ENCODE measurements around the gene TAS2R50. TPM values are rescaled to one million over a fixed set of nuclear protein-coding genes. Genes with fewer than 3 reads are reported as not detected.

Gene TAS2R50
- total RNA-seq, 1 donor from 2014 or later, result 2.1 TPM

DNA sequence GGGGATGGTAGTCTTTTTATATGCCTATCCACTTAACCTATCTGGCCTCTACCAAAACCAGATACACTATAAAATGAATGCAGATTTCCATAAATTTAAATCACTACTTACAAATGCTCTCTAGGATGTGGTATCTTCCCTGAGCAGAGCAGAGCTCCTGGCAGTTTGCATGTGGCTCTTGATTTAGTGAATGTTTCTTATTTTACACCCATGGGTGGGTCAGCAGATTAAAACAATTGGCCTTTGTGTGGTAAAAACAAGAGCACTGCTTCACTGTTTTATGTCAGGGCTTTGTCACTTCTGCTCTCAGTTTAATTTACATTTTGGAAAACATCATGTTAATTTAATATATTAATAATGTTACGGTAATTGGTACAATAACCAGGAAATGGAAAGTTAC, 30.2 kb upstream of the TAS2R50 start:
- TF ChIP-seq, protein P1, sequence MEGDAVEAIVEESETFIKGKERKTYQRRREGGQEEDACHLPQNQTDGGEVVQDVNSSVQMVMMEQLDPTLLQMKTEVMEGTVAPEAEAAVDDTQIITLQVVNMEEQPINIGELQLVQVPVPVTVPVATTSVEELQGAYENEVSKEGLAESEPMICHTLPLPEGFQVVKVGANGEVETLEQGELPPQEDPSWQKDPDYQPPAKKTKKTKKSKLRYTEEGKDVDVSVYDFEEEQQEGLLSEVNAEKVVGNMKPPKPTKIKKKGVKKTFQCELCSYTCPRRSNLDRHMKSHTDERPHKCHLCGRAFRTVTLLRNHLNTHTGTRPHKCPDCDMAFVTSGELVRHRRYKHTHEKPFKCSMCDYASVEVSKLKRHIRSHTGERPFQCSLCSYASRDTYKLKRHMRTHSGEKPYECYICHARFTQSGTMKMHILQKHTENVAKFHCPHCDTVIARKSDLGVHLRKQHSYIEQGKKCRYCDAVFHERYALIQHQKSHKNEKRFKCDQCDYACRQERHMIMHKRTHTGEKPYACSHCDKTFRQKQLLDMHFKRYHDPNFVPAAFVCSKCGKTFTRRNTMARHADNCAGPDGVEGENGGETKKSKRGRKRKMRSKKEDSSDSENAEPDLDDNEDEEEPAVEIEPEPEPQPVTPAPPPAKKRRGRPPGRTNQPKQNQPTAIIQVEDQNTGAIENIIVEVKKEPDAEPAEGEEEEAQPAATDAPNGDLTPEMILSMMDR (IDR thresholded peaks at IDR 0.05; ENCODE audit: insufficient read depth, low read length, severe bottlenecking), result no peak
- FAIRE-seq (no peak), DNase-seq (ENCODE audit: low read depth) (no peak)
- no peak overlapping the region for H3K4me3 ChIP-seq (ENCODE audit: low read depth, low read length)
- H3K36me3 ChIP-seq (ENCODE audit: control insufficient read depth, insufficient read depth, low read length), result no peaks in the 10 kb centered on the region
- no peaks in the 10 kb centered on the region for H3K27me3 ChIP-seq (ENCODE audit: control insufficient read depth, insufficient read depth, low read length)

DNA sequence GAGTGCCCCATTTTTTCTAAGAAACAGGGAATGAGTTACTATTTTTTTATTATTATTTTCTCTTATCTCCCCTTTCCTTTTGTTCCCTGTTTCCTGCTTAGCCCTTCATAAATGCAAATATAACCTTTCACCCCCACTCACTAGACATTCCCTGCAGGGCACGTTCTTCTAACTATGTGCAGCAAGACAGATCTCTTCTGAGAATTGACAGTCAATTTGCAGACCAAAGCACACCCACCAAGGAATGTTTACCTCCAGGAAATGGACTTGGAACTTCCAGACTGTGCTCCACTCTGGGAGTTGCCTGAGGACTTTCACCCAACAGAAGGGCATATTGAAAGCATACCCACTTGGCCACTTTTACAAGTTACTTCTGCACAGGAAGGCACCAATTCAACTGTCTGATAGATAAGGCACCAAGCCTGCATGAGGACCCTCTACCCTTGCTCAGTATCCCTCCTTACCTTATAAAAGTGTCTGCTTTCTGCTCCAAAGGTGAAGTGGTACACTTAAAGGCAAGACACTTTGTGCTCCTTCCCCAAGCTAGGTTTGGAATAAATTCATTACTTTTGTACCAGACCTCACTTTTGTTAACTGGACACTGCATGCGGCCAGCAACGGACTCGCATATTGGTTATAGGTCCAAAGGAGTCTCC, 29.2 kb upstream of the TAS2R50 start:
- no peaks in the 10 kb centered on the region for H3K36me3 ChIP-seq (ENCODE audit: control insufficient read depth, insufficient read depth, low read length)
- DNase-seq (ENCODE audit: low read depth) (no peak), FAIRE-seq (no peak)

DNA sequence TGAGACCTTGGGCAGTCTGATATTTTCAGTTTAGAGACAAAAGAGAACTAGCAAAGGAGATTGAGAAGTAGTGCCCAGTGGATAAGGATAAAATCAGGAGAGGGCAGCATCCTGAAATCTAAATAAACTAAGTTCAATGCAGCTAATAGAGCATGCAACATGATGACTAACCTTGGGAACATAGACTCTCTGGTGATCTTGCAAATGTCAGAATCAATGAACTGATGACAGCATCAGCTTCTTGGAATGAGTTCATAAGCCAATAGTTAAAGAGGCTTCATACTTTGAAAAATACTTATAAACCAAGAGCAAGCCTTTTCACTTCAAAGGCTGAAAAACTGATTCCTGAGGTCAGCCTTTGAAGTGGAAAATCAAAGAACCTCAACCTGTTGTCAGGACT, 27.5 kb upstream of the TAS2R50 start:
- H3K27me3 ChIP-seq (ENCODE audit: control insufficient read depth, insufficient read depth, low read length), result no peaks in the 10 kb centered on the region
- H3K4me3 ChIP-seq (ENCODE audit: low read depth, low read length), result no peak overlapping the region
- no peak for DNase-seq (ENCODE audit: low read depth)
- TF ChIP-seq, protein P1 (IDR thresholded peaks at IDR 0.05; ENCODE audit: insufficient read depth, low read length, severe bottlenecking), result no peak
- FAIRE-seq, result no peak
- H3K36me3 ChIP-seq (ENCODE audit: control insufficient read depth, insufficient read depth, low read length), result no peaks in the 10 kb centered on the region

More for the DNA sequence above, 29.2 kb upstream of the TAS2R50 start:
- TF ChIP-seq, protein P1 (IDR thresholded peaks at IDR 0.05; ENCODE audit: insufficient read depth, low read length, severe bottlenecking), result no peak
- Histone ChIP-seq H3K27me3 (ENCODE audit: control insufficient read depth, insufficient read depth, low read length) (no peaks in the 10 kb centered on the region), H3K4me3 (ENCODE audit: low read depth, low read length) (no peak overlapping the region)

DNA sequence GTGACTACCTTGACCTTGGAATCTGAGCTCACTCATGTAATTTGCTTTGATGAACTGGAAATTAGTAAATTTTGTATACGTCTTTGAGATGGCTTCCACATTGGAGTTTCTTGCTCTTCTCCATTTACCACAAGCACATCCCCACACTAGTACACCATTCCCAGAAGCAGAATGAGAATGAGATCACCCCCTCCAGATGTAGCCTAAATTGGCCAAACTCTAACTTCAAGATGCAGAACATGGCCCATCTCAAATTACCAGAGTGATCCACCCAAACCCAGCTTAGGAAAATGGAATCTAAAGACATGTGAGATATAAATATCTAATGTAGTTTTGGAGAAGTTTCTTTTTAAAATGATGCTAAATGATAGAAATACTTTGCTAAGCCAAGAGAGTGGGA, 20.9 kb upstream of the TAS2R50 start:
- Histone ChIP-seq H3K36me3 (ENCODE audit: control insufficient read depth, insufficient read depth, low read length) (no peaks in the 10 kb centered on the region), H3K27me3 (ENCODE audit: control insufficient read depth, insufficient read depth, low read length) (no peaks in the 10 kb centered on the region), H3K4me3 (ENCODE audit: low read depth, low read length) (no peak overlapping the region)
- TF ChIP-seq, protein P1 (IDR thresholded peaks at IDR 0.05; ENCODE audit: insufficient read depth, low read length, severe bottlenecking), result no peak
- FAIRE-seq, result no peak
- DNase-seq (ENCODE audit: low read depth), result no peak

DNA sequence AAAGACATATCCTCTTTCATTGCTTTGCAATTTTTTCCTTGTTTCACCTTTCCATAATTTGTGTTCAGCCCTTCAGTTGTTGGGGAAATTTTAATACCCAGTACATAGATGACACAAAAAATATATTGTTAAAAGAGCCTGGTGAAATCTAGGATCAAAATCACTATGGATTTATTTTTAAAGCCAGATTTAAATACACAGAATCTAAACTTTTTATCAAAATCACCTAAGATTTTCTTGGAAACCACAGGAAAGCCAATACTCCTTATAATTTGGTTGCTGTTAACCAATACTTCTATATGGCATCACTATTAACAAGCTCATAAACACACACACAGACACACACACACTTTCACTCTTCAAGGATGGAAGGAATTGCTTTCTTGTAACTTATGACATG, 11.5 kb upstream of the TAS2R50 start, which contains the start of gene TAS2R20:
Gene TAS2R20, minus strand, starts transcription at position 101 of the 400 bp plus-strand sequence. CDS start 429 bp downstream, outside the sequence.
- DNase-seq (ENCODE audit: low read depth) (no peak), FAIRE-seq (no peak)
- H3K4me3 ChIP-seq (ENCODE audit: low read depth, low read length), result no peak within 1 kb of the TSS
- H3K27me3 ChIP-seq (ENCODE audit: control insufficient read depth, insufficient read depth, low read length), result no peaks in the 10 kb centered on the region
- H3K36me3 ChIP-seq (ENCODE audit: control insufficient read depth, insufficient read depth, low read length), result no peaks in the 10 kb centered on the region
- TF ChIP-seq, protein P1 (IDR thresholded peaks at IDR 0.05; ENCODE audit: insufficient read depth, low read length, severe bottlenecking), result no peak

DNA sequence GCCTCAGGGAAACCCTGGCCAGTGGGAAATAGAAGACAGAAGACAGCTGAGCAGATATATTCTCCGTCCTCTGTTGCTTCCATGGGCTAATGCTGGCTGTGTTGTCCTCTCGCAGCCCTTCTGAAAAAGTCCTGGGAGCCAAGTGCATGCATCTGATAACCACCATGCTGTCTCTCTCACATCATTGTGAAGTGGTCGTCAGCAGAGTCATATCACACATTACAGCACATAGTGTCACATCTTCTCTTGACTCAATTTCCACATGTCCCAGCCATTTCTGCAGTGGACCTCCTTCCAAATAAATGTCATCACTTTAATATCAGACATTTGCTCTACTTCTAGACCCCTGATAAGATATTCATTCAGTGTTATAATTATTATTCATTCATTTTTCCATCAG, 7.6 kb upstream of the TAS2R50 start:
- no peaks in the 10 kb centered on the region for H3K36me3 ChIP-seq (ENCODE audit: control insufficient read depth, insufficient read depth, low read length)
- H3K4me3 ChIP-seq (ENCODE audit: low read depth, low read length), result no peak overlapping the region
- H3K27me3 ChIP-seq (ENCODE audit: control insufficient read depth, insufficient read depth, low read length), result no peaks in the 10 kb centered on the region
- TF ChIP-seq, protein P1 (IDR thresholded peaks at IDR 0.05; ENCODE audit: insufficient read depth, low read length, severe bottlenecking), result no peak
- FAIRE-seq (no peak), DNase-seq (ENCODE audit: low read depth) (no peak)

All from bronchial epithelial cell (primary cell).